ENCODE results near the gene VSX2. TPM values are rescaled to one million over a fixed set of nuclear protein-coding genes. Genes with fewer than 3 reads are reported as not detected.

The VSX2 gene
- total RNA-seq, 2 donors from 2014 or later = not detected

DNA sequence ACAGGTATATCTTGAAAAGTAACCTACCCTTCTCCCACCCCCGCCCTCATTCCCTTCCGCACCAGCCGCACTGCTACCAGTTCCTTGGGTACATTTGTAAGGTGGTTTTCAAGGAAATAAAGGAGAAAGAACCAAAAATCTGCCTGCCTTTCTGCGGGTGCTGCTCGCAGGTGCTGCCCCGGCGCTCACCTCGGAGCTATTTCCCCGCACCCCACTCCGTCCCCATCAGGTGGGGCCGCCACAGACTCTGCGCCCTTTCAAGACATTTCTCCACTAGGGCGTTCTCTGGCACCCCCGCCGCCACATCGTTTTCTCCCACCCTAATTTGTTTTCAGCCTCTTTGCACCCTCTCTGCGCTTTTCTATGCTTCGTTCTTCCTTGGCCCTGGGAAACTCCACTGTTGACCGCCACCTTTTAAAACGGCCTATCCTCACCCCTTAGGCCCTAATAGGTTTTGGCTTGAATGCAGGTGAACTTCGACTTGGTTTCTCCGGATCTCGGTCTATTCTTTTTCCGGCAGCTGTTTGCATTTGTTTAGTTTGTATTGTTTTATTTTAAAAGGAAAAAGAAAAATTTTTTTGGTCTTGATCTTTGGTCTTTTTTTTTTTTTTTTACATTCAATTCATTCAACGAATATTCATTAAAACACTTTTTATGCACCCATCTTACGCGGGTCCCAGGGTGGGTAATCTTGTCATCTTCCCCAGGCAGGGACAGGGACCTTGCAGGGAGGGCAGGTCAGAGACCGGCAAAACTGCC, 3.0 kb downstream of the VSX2 start:
- peaks cover 0 to 33% of the 10 kb centered on the region in 2 donors for H3K4me1 ChIP-seq
- TF ChIP-seq, protein P1, sequence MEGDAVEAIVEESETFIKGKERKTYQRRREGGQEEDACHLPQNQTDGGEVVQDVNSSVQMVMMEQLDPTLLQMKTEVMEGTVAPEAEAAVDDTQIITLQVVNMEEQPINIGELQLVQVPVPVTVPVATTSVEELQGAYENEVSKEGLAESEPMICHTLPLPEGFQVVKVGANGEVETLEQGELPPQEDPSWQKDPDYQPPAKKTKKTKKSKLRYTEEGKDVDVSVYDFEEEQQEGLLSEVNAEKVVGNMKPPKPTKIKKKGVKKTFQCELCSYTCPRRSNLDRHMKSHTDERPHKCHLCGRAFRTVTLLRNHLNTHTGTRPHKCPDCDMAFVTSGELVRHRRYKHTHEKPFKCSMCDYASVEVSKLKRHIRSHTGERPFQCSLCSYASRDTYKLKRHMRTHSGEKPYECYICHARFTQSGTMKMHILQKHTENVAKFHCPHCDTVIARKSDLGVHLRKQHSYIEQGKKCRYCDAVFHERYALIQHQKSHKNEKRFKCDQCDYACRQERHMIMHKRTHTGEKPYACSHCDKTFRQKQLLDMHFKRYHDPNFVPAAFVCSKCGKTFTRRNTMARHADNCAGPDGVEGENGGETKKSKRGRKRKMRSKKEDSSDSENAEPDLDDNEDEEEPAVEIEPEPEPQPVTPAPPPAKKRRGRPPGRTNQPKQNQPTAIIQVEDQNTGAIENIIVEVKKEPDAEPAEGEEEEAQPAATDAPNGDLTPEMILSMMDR (IDR thresholded peaks at IDR 0.05) = no peak
- no peaks in the 10 kb centered on the region for H3K9me3 ChIP-seq
- H3K27ac ChIP-seq = no peak overlapping the region
- peaks cover 37 to 52% of the 10 kb centered on the region in 2 donors for H3K27me3 ChIP-seq
- H3K36me3 ChIP-seq = no peaks in the 10 kb centered on the region
- DNase-seq (ENCODE audit: low spot score) = no peak
- H3K4me3 ChIP-seq = no peak overlapping the region

DNA sequence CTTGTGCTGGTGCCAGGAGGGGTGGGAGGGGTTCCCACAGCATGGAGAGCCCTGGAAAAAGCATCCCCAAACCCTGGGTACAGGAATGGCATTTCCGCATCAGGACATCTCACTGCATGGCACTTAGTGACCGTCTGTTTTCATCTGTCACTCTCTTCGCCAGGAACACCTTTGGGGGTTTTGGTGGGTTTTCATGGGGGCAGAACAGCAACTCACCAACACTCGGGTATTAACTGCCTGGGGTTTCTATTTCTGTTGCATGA, 3.5 kb downstream of the VSX2 start:
- Histone ChIP-seq H3K27me3 (peaks cover 37 to 52% of the 10 kb centered on the region in 2 donors), H3K4me3 (no peak overlapping the region), H3K9me3 (no peaks in the 10 kb centered on the region), H3K4me1 (peaks cover 0 to 33% of the 10 kb centered on the region in 2 donors), H3K36me3 (no peaks in the 10 kb centered on the region), H3K27ac (no peak overlapping the region)
- DNase-seq (ENCODE audit: low spot score) = no peak
- TF ChIP-seq, protein P1 (IDR thresholded peaks at IDR 0.05) = no peak

DNA sequence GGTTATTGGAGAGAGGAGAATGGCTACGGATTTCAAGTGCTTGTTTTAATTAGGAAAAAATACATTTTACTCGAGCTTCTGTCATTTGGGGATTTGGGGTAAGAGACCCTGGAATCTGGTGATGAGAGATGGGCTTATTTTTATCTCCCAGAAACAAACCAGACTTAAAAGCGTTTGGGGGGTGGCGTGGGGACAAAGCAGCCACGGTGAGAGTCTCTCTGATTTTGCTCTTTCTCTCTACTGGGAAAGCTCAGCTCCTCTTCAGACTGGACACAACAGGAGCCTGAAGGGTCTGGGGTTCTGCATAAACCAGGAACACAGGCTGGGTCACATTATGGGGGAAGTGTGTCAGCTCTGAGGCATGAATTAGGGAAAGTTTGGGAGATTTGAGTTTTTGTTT, 3.8 kb downstream of the VSX2 start:
- DNase-seq (ENCODE audit: low spot score) = no peak
- H3K27ac ChIP-seq = no peak overlapping the region
- H3K4me1 ChIP-seq = peaks cover 0 to 33% of the 10 kb centered on the region in 2 donors
- no peak overlapping the region for H3K4me3 ChIP-seq
- TF ChIP-seq, protein P1 (IDR thresholded peaks at IDR 0.05) = no peak
- no peaks in the 10 kb centered on the region for H3K9me3 ChIP-seq
- no peaks in the 10 kb centered on the region for H3K36me3 ChIP-seq
- peaks cover 37 to 48% of the 10 kb centered on the region in 2 donors for H3K27me3 ChIP-seq

DNA sequence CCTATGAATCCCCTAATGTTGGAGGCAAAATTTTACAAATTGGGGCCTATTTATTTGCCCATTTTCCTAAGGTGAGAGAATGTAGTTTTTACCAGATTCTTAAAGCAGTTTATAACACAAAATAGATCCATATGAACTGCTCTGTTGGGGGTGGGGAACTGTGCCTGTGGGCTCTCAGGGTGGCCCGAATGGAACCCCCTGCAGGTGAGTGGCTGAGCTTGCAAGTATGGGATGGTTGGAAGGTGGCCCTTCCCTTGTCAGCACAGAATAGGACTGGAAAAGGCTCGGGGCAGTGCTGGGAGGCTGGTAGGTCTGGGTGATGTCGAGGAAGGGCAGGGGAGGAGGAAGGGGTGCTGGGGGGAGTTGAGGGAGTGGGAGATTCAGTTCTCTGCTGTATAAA, 4.9 kb downstream of the VSX2 start:
- H3K4me3 ChIP-seq = no peak overlapping the region
- TF ChIP-seq, protein P1 (IDR thresholded peaks at IDR 0.05) = no peak
- H3K27me3 ChIP-seq = peaks cover 35 to 40% of the 10 kb centered on the region in 2 donors
- H3K36me3 ChIP-seq = no peaks in the 10 kb centered on the region
- H3K9me3 ChIP-seq = no peaks in the 10 kb centered on the region
- H3K4me1 ChIP-seq = peaks cover 0 to 32% of the 10 kb centered on the region in 2 donors
- no peak for DNase-seq (ENCODE audit: low spot score)
- no peak overlapping the region for H3K27ac ChIP-seq

DNA sequence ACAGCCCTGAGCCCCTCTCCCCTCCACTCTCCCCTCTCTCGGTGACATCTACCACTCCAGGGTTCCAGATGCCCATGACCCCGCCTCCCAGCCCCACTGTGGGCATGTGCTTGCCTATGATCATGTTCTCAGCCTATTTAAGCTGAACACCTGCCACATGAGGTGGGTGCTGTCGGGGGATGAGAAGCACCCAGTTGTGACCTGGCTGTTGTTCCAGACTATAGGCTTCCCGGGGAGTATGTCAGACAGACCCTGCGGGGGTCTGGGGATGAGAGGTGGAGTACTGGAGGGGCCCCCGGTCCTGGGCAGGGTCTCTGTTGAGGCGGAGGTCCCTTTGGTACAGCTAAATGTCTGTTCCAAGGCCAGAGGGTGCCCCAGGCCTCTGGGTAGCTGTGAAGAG, 6.0 kb downstream of the VSX2 start:
- no peak overlapping the region for H3K27ac ChIP-seq
- no peak for DNase-seq (ENCODE audit: low spot score)
- H3K27me3 ChIP-seq = peaks cover 25 to 28% of the 10 kb centered on the region in 2 donors
- peaks cover 0 to 20% of the 10 kb centered on the region in 2 donors for H3K4me1 ChIP-seq
- no peak overlapping the region for H3K4me3 ChIP-seq
- TF ChIP-seq, protein P1 (IDR thresholded peaks at IDR 0.05) = no peak
- H3K36me3 ChIP-seq = no peaks in the 10 kb centered on the region
- no peaks in the 10 kb centered on the region for H3K9me3 ChIP-seq

DNA sequence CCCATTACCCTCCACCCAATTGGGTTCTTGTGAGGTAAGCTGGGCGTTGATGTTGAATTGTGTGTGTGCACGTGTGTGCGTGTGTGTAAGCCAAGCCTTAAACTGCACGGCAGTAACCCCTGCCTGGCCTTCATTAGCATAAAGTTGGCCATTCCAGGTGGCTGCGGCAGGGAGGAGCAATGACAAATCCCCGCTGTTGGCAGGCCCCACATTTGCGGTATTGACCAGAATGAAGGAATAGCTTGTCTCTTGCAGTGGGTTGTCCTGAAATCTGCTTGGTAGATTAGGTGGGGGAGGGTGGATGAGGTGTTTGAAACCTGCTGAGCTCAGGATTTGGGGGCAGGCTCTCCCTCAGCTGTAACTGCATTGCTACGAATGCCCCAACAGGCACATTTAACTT, 7.3 kb downstream of the VSX2 start:
- H3K4me3 ChIP-seq = no peak overlapping the region
- H3K27me3 ChIP-seq = peaks cover 13 to 15% of the 10 kb centered on the region in 2 donors

More for the DNA sequence above, 7.3 kb downstream of the VSX2 start:
- TF ChIP-seq, protein P1 (IDR thresholded peaks at IDR 0.05) = no peak
- no peak overlapping the region for H3K27ac ChIP-seq
- DNase-seq (ENCODE audit: low spot score) = no peak
- no peaks in the 10 kb centered on the region for H3K9me3 ChIP-seq
- H3K4me1 ChIP-seq = peaks cover 0 to 12% of the 10 kb centered on the region in 2 donors
- no peaks in the 10 kb centered on the region for H3K36me3 ChIP-seq

Measured in right atrium auricular region (tissue), 2 donors.